ENCODE results near the gene SOX21. TPM values are rescaled to one million over a fixed set of nuclear protein-coding genes. Genes with fewer than 3 reads are reported as not detected.

SOX21 gene
- polyA plus RNA-seq, 2 of the 4 experiments (the other 2 are of a cell fraction) = 0.62 to 6.9 TPM

- TF ChIP-seq CHD2 (IDR thresholded peaks at IDR 0.05; ENCODE audit: low read length, partially characterized antibody) (no peak), ZSCAN20 (CRISPR knock-in tag; IDR thresholded peaks at IDR 0.05) (no peak), HOXA7 (CRISPR knock-in tag; IDR thresholded peaks at IDR 0.05) (no peak), NPAS2 (CRISPR knock-in tag; IDR thresholded peaks at IDR 0.05; ENCODE audit: borderline replicate concordance) (no peak)
Measured at GRCh38 chr13:94696171-94696570, 16.2 kb downstream of the SOX21 start (continued).

- Histone ChIP-seq H3K9me3 (no peaks in the 10 kb centered on the region), H3K4me2 (no peak overlapping the region), H3K27ac (no peak overlapping the region), H3K4me3 (no peak overlapping the region), H3K4me1 (no peaks in the 10 kb centered on the region)
- TF ChIP-seq MAX (IDR thresholded peaks at IDR 0.05) = no peak
- TF ChIP-seq MAZ (IDR thresholded peaks at IDR 0.05; ENCODE audit: borderline replicate concordance, low read depth, low read length) = no peak
- TF ChIP-seq MAFK (IDR thresholded peaks at IDR 0.05; ENCODE audit: partially characterized antibody) = no peak
- TF ChIP-seq TFCP2L1 (CRISPR knock-in tag; IDR thresholded peaks at IDR 0.05) = no peak
- no peak for TF ChIP-seq ESRRA (IDR thresholded peaks at IDR 0.05; ENCODE audit: borderline replicate concordance, low read length)
- no peak for TF ChIP-seq HES2 (IDR thresholded peaks at IDR 0.05)
- TF ChIP-seq PHF8 (IDR thresholded peaks at IDR 0.05; ENCODE audit: borderline replicate concordance, low read depth) = no peak
- no peak for TF ChIP-seq HOXB13 (CRISPR knock-in tag; IDR thresholded peaks at IDR 0.05; ENCODE audit: low read depth)
- TF ChIP-seq FOSL2 (IDR thresholded peaks at IDR 0.05) = no peak
- TF ChIP-seq FOSL2 (CRISPR knock-in tag; IDR thresholded peaks at IDR 0.05) = no peak
- TF ChIP-seq HMGXB4 (CRISPR knock-in tag; IDR thresholded peaks at IDR 0.05; ENCODE audit: borderline replicate concordance) = no peak
- TF ChIP-seq RCOR1 (IDR thresholded peaks at IDR 0.05; ENCODE audit: low read depth, low read length) = no peak
- no peak for TF ChIP-seq BHLHE40 (IDR thresholded peaks at IDR 0.05; ENCODE audit: low read depth, low read length)
- no peak for TF ChIP-seq POLR2AphosphoS2 (conservative IDR thresholded peaks at IDR 0.05; ENCODE audit: low read length)
- no peak for TF ChIP-seq TP53 (CRISPR knock-in tag; IDR thresholded peaks at IDR 0.05)
- no peak for TF ChIP-seq EHMT2 (IDR thresholded peaks at IDR 0.05; ENCODE audit: low read depth)
- TF ChIP-seq FOXS1 (CRISPR knock-in tag; IDR thresholded peaks at IDR 0.05) = no peak
- no peak for TF ChIP-seq SMC3 (IDR thresholded peaks at IDR 0.05)
- no peak for TF ChIP-seq NPAS2 (CRISPR knock-in tag; IDR thresholded peaks at IDR 0.05; ENCODE audit: borderline replicate concordance)
- WGBS (ENCODE audit: missing lambda C conversion rate) = 63% methylated on average over 4 of the region's 4 CpGs
- ChIA-PET CTCF (no interaction called here), POLR2A (no interaction called here)
- ATAC-seq = no peak
- no peak for DNase-seq (ENCODE audit: low read depth in 1 of 2, low spot score in 1 of 2)
- no peak for FAIRE-seq
Measured at GRCh38 chr13:94692030-94692429, 20.3 kb downstream of the SOX21 start.

GRCh38 chr13:94683409-94683808 is 28.9 kb downstream of the SOX21 start:
- ChIA-PET POLR2A (no interaction called here), CTCF (no interaction called here)
- no peak for FAIRE-seq
- TF ChIP-seq HDAC2 (IDR thresholded peaks at IDR 0.05) (no peak), ZC3H11A (IDR thresholded peaks at IDR 0.05) (no peak), GATA3 (IDR thresholded peaks at IDR 0.05; ENCODE audit: borderline replicate concordance) (no peak), NFE2L2 (conservative IDR thresholded peaks at IDR 0.05; ENCODE audit: low read length) (no peak), FOXS1 (CRISPR knock-in tag; IDR thresholded peaks at IDR 0.05) (no peak), ATOH8 (CRISPR knock-in tag; IDR thresholded peaks at IDR 0.05; ENCODE audit: low read depth) (no peak), CBX8 (IDR thresholded peaks at IDR 0.05) (no peak), ZFP36 (IDR thresholded peaks at IDR 0.05; ENCODE audit: borderline replicate concordance, partially characterized antibody) (no peak), SMC3 (IDR thresholded peaks at IDR 0.05) (no peak), BCL3 (IDR thresholded peaks at IDR 0.05) (no peak), MAFK (IDR thresholded peaks at IDR 0.05; ENCODE audit: partially characterized antibody) (no peak), RFX5 (IDR thresholded peaks at IDR 0.05) (no peak), EP300 (IDR thresholded peaks at IDR 0.05) (no peak), FOSB (CRISPR knock-in tag; IDR thresholded peaks at IDR 0.05) (no peak), HOXB13 (CRISPR knock-in tag; IDR thresholded peaks at IDR 0.05; ENCODE audit: low read depth) (no peak), USF2 (IDR thresholded peaks at IDR 0.05) (no peak), HOXA7 (CRISPR knock-in tag; IDR thresholded peaks at IDR 0.05) (no peak), POLR2AphosphoS2 (conservative IDR thresholded peaks at IDR 0.05; ENCODE audit: low read length) (no peak)
- ATAC-seq = no peak
- Histone ChIP-seq H3K27ac (no peak overlapping the region), H3K9me3 (no peaks in the 10 kb centered on the region), H3K4me2 (no peak overlapping the region), H3K4me1 (no peaks in the 10 kb centered on the region), H3K4me3 (no peak overlapping the region)
- DNase-seq (ENCODE audit: low read depth in 1 of 2, low spot score in 1 of 2) = no peak
- 76% methylated on average over 5 of the region's 5 CpGs for WGBS (ENCODE audit: missing lambda C conversion rate)

Data from A549 (cell line).